Measurements from ENCODE around the gene IFITM1.
"Not testable (repeated sequence)": the region's sequence is repeated elsewhere in the genome, so short reads cannot be mapped to it uniquely, and the experiment has no call there.

The IFITM1 gene

DNA sequence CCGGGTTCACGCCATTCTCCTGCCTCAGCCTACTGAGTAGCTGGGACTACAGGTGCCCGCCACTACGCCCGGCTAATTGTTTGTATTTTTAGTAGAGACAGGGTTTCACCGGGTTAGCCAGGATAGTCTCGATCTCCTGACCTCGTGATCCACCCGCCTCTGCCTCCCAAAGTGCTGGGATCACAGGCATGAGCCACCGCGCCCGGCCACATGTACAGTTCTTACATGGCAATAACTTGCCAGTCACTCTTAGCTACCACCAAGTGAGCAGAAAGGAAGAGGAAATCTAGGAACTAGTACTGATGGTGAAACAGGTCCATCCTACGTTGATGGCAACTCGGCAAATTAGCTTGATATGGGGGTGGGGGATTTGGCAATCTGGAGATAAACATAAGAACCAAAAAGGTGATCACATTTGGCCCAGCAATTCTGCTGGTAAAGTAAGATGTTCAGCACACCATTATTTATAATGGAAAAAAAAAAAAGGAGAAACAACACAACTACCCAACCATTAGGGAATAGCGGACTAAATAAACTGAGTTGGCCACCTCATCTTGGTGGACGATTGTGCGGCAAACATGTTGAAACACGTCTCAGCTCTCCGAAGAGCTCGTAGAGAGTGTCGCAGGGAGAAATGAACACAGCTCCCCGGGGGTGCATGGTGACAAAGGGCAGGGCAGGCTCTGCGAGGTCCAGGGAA, 30.3 kb upstream of the IFITM1 start:
- H3K4me3 ChIP-seq (ENCODE audit: extremely low read depth, insufficient read depth, low read length, poor library complexity, severe bottlenecking), result no peak overlapping the region
- no peaks in the 10 kb centered on the region for H3K36me3 ChIP-seq (ENCODE audit: control insufficient read depth, insufficient read depth, low read length)
- WGBS, 2 experiments (ENCODE audit: insufficient coverage in 2 of 2), result 91% methylated on average over 11 to 16 of the region's 23 CpGs
- no peaks in the 10 kb centered on the region for H3K4me1 ChIP-seq (ENCODE audit: control insufficient read depth, insufficient read depth, low read length, poor library complexity, severe bottlenecking)
- H3K27ac ChIP-seq (ENCODE audit: low read depth, low read length, severe bottlenecking), result no peak overlapping the region
- H3K9me3 ChIP-seq (ENCODE audit: control insufficient read depth, low read length), result no peaks in the 10 kb centered on the region

- 91 to 93% methylated on average over 21 to 23 of the region's 24 CpGs for WGBS, 2 experiments (ENCODE audit: insufficient coverage in 2 of 2)
- H3K4me3 ChIP-seq (ENCODE audit: extremely low read depth, insufficient read depth, low read length, poor library complexity, severe bottlenecking), result no peak overlapping the region
- H3K27ac ChIP-seq (ENCODE audit: low read depth, low read length, severe bottlenecking), result no peak overlapping the region
- no peaks in the 10 kb centered on the region for H3K36me3 ChIP-seq (ENCODE audit: control insufficient read depth, insufficient read depth, low read length)
- no peaks in the 10 kb centered on the region for H3K9me3 ChIP-seq (ENCODE audit: control insufficient read depth, low read length)
- peaks cover 1% of the 10 kb centered on the region for H3K4me1 ChIP-seq (ENCODE audit: control insufficient read depth, insufficient read depth, low read length, poor library complexity, severe bottlenecking)
Measured at GRCh38 chr11:284105-285020, 29.5 kb upstream of the IFITM1 start.

GRCh38 chr11:285021-285893, 28.6 kb upstream of the IFITM1 start:
- Histone ChIP-seq H3K27ac (ENCODE audit: low read depth, low read length, severe bottlenecking) (no peak overlapping the region), H3K36me3 (ENCODE audit: control insufficient read depth, insufficient read depth, low read length) (no peaks in the 10 kb centered on the region), H3K4me1 (ENCODE audit: control insufficient read depth, insufficient read depth, low read length, poor library complexity, severe bottlenecking) (peaks cover 4% of the 10 kb centered on the region), H3K9me3 (ENCODE audit: control insufficient read depth, low read length) (no peaks in the 10 kb centered on the region), H3K4me3 (ENCODE audit: extremely low read depth, insufficient read depth, low read length, poor library complexity, severe bottlenecking) (no peak overlapping the region)
- WGBS, 2 experiments (ENCODE audit: insufficient coverage in 2 of 2), result 82 to 90% methylated on average over 19 to 26 of the region's 29 CpGs

DNA sequence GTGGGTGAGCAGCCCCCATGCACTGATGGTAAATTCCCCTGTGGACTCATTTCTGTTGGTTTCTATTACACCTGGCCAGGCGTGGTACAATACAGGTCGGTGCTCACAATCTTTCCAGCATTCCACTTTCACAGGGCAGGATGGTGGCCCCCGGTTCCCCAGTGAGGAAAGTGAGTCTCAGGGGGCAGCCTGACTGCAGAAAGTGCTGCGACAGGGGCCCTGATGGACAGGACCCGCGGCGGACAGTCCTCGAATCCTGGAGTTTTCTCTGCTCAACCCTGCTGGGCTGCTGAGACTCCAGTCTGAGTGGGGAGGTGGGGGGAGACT, 28.0 kb upstream of the IFITM1 start:
- 89 to 100% methylated on average over 2 to 8 of the region's 8 CpGs for WGBS, 2 experiments (ENCODE audit: insufficient coverage in 2 of 2)

DNA sequence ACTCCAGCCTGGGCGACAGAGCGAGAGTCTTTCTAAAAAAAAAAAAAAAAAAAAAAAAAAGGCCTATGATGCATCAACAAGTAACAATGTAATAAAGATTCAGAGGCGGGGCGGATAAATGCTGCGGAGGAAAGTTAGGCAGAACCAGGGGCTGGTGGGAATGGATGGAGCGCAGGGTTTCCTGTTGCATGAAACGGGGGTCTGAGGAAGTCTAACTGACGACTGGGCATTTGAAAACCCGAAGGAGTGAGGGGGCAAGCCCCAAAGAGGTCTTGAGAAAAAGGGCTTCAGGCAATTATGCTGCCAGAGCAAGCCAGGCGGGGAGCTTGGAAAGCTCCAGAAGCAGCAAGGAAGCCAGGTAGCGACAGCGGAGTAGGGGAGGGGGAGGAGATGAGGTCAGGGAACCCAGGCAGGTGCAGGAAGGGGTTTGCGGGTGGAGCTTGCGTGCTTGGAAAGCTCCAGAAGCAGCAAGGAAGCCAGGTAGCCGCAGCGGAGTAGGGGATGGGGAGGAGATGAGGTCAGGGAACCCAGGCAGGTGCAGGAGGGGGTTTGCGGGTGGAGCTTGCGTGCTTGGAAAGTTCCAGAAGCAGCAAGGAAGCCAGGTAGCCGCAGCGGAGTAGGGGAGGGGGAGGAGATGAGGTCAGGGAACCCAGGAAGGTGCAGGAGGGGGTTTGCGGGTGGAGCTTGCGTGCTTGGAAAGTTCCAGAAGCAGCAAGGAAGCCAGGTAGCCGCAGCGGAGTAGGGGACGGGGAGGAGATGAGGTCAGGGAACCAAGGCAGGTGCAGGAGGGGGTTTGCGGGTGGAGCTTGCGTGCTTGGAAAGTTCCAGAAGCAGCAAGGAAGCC, 26.6 kb upstream of the IFITM1 start:
- not testable (repeated sequence) for H3K27ac ChIP-seq (ENCODE audit: low read depth, low read length, severe bottlenecking); H3K36me3 ChIP-seq (ENCODE audit: control insufficient read depth, insufficient read depth, low read length); H3K4me1 ChIP-seq (ENCODE audit: control insufficient read depth, insufficient read depth, low read length, poor library complexity, severe bottlenecking); H3K4me3 ChIP-seq (ENCODE audit: extremely low read depth, insufficient read depth, low read length, poor library complexity, severe bottlenecking); H3K9me3 ChIP-seq (ENCODE audit: control insufficient read depth, low read length)
- WGBS, 2 experiments (ENCODE audit: insufficient coverage in 2 of 2), result 90 to 93% methylated on average over 22 to 23 of the region's 27 CpGs

More for the DNA sequence above, 28.0 kb upstream of the IFITM1 start:
- Histone ChIP-seq H3K4me3 (ENCODE audit: extremely low read depth, insufficient read depth, low read length, poor library complexity, severe bottlenecking) (no peak overlapping the region), H3K36me3 (ENCODE audit: control insufficient read depth, insufficient read depth, low read length) (no peaks in the 10 kb centered on the region), H3K9me3 (ENCODE audit: control insufficient read depth, low read length) (no peaks in the 10 kb centered on the region), H3K27ac (ENCODE audit: low read depth, low read length, severe bottlenecking) (no peak overlapping the region), H3K4me1 (ENCODE audit: control insufficient read depth, insufficient read depth, low read length, poor library complexity, severe bottlenecking) (peaks cover 5% of the 10 kb centered on the region)

DNA sequence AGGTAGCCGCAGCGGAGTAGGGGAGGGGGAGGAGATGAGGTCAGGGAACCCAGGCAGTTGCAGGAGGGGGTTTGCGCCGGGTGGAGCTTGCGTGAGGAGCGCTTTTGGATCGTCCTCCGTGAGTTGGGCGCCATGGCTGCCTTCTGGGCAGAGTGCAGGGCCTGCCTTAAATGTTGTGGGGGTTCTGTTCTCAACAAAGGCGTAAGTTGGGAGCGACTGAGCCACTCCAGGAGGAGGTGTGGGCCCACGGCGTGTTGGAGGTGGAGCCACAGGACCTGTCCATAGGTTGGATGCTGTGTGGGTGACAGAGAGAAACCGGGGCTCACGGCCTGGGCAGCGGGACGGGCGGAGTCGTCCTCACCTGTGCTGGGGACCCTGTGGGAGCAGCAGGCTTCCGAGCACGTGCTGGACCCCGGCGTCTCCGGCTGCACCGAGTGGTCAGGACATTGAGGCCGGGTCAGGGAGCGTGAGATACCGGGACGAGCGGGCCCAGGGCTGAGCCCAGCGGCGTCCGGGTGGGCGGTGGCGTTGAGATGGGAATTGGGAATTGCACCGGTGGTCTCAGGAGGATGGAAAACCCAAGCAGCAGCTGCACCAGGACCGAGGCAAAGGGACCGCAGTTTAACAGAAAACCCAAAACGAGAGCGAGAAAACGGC, 25.9 kb upstream of the IFITM1 start:
- Histone ChIP-seq H3K36me3 (ENCODE audit: control insufficient read depth, insufficient read depth, low read length) (peaks cover 9% of the 10 kb centered on the region), H3K9me3 (ENCODE audit: control insufficient read depth, low read length) (no peaks in the 10 kb centered on the region), H3K4me1 (ENCODE audit: control insufficient read depth, insufficient read depth, low read length, poor library complexity, severe bottlenecking) (peaks cover 9% of the 10 kb centered on the region), H3K27ac (ENCODE audit: low read depth, low read length, severe bottlenecking) (no peak overlapping the region), H3K4me3 (ENCODE audit: extremely low read depth, insufficient read depth, low read length, poor library complexity, severe bottlenecking) (peak overlapping the region; percentile 54)
- 39 to 45% methylated on average over 24 to 36 of the region's 41 CpGs for WGBS, 2 experiments (ENCODE audit: insufficient coverage in 2 of 2)

DNA sequence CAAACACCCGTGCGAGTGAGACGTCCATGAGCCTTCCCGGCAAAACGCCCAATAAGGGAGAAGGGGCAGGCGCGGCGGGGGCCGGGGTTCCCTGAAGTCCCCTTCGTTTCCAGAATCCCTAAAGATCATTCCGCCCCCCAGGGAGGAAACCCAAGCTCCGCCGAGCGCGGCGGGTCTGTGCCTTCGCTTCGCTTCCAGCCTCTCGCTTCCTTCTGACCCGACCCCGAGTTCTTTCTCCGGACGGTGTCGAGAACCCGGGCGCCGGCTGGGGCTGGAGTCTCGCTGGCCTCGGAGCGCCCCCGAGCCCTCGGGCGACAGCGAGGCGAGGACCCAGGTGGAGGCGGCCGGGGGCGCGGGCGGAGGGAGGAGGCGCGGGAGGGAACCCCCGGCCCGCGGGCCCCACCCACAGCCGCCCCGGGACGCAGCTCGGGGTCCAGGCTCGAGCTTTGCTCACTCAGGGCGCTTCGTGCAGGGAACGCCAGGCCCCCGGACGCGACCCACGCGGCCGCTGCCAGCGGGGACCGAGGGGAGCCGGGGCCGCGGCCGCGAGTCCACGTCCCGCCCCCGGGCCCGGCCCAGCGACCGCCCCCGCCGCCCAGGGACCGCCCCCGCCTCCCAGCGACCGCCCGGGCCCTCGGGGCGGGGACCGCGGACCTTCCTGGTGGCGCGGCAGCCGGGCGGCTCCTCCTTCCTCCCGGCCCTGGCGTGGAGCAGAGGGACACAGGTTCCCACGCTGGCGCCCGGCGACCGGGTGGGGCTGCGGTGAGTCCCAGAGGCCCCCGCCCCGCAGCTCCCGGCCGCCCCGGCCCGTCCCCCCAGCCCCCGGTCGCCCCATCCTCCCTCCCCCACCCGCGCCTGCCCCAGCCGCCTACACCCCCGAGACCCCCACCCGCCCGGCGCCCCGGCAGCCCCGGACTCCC, 25.1 kb upstream of the IFITM1 start, which contains the start of gene PGGHG:
Gene PGGHG (plus strand): TSS at position 649 of the 920 bp plus-strand sequence. CDS start 691 bp downstream, outside the sequence.
- peaks cover 9% of the 10 kb centered on the region for H3K4me1 ChIP-seq (ENCODE audit: control insufficient read depth, insufficient read depth, low read length, poor library complexity, severe bottlenecking)
- peaks cover 10% of the 10 kb centered on the region for H3K36me3 ChIP-seq (ENCODE audit: control insufficient read depth, insufficient read depth, low read length)
- 0 to 1% methylated on average over 48 to 87 of the region's 112 CpGs for WGBS, 2 experiments (ENCODE audit: insufficient coverage in 2 of 2)
- H3K9me3 ChIP-seq (ENCODE audit: control insufficient read depth, low read length), result no peaks in the 10 kb centered on the region
- no peak within 1 kb of the TSS for H3K27ac ChIP-seq (ENCODE audit: low read depth, low read length, severe bottlenecking)
- peak within 1 kb of the TSS; percentile 54 for H3K4me3 ChIP-seq (ENCODE audit: extremely low read depth, insufficient read depth, low read length, poor library complexity, severe bottlenecking)

- Histone ChIP-seq H3K27ac (ENCODE audit: low read depth, low read length, severe bottlenecking) (no peak overlapping the region), H3K36me3 (ENCODE audit: control insufficient read depth, insufficient read depth, low read length) (peaks cover 12% of the 10 kb centered on the region), H3K4me1 (ENCODE audit: control insufficient read depth, insufficient read depth, low read length, poor library complexity, severe bottlenecking) (peaks cover 9% of the 10 kb centered on the region), H3K4me3 (ENCODE audit: extremely low read depth, insufficient read depth, low read length, poor library complexity, severe bottlenecking) (peak overlapping the region; percentile 54), H3K9me3 (ENCODE audit: control insufficient read depth, low read length) (no peaks in the 10 kb centered on the region)
- 57 to 72% methylated on average over 6 to 9 of the region's 14 CpGs for WGBS, 2 experiments (ENCODE audit: insufficient coverage in 2 of 2)
Measured at GRCh38 chr11:289398-289711, 24.5 kb upstream of the IFITM1 start.
